HEK293 (cell line): ENCODE measurements around the gene LCTL.

ENCODE experiments used
- CTCF ChIA-PET: fragments of 350-600 bp; formaldehyde crosslinking; extraction: SDS; loops from one replicate; lab custom pipeline; 2021; ENCODE audit warnings: antibody characterized with exemption; lab: Yijun Ruan, JAX
- POLR2A ChIA-PET: fragments of 300-600 bp; formaldehyde crosslinking; extraction: SDS; loops from one replicate; lab custom pipeline; 2020; ENCODE audit warnings: antibody characterized with exemption, inconsistent platforms; lab: Yijun Ruan, JAX
- H3K27ac ChIP-seq: fragments of 200-500 bp; sonication (Bioruptor generic); 2 replicates; pipeline ENCODE4 v1.5.1; 2014; ENCODE audit warnings: low read depth, low read length, control low read depth, inconsistent platforms; ENCODE audit errors: extremely low read depth
- H3K36me3 ChIP-seq, 2 experiments: fragments of 200-500 bp in 1 of 2; sonication (Bioruptor generic) in 1 of 2; 1 replicate in 1 of 2; 2 replicates in 1 of 2; pipeline ENCODE4 v1.5.1; 2014 to 2017; ENCODE audit warnings: inconsistent platforms in 2 of 2, low read length in 2 of 2; ENCODE audit not compliant: control insufficient read depth in 2 of 2, insufficient read depth in 1 of 2
- H3K4me1 ChIP-seq: fragments of 200-500 bp; sonication (Bioruptor generic); 2 replicates; pipeline ENCODE4 v1.5.1; 2014; ENCODE audit warnings: mild to moderate bottlenecking, low read length, inconsistent platforms; ENCODE audit not compliant: control insufficient read depth, insufficient read depth
- H3K4me3 ChIP-seq: 2 replicates; pipeline ENCODE4 v1.5.1; 2011; ENCODE audit warnings: low read depth, mild to moderate bottlenecking, control low read depth, low read length, moderate library complexity
- H3K9me3 ChIP-seq: fragments of 200-500 bp; sonication (Bioruptor generic); 2 replicates; pipeline ENCODE4 v1.5.1; 2014; ENCODE audit warnings: low read depth, low read length, inconsistent platforms; ENCODE audit not compliant: control insufficient read depth, insufficient read depth
- BCL11A ChIP-seq: fragments of 450-650 bp; formaldehyde crosslinking; IDR thresholded peaks from 2 replicates; pipeline ENCODE4 v1.5.1; 2016; ENCODE audit warnings: low read depth, missing biosample characterization, missing genetic modification characterization
- EGR2 ChIP-seq: fragments of 450-650 bp; formaldehyde crosslinking; IDR thresholded peaks from 2 replicates; pipeline ENCODE4 v1.5.1; 2016; ENCODE audit warnings: low read depth, missing biosample characterization, missing genetic modification characterization
- FEZF1 ChIP-seq: fragments of 450-650 bp; formaldehyde crosslinking; IDR thresholded peaks from 2 replicates; pipeline ENCODE4 v1.5.1; 2016; ENCODE audit warnings: missing biosample characterization, missing genetic modification characterization
- GLIS1 ChIP-seq: fragments of 450-650 bp; formaldehyde crosslinking; IDR thresholded peaks from 2 replicates; pipeline ENCODE4 v1.5.1; 2016; ENCODE audit warnings: missing biosample characterization, missing genetic modification characterization
- HOXD13 ChIP-seq: sonication (generic); formaldehyde crosslinking; IDR thresholded peaks from 2 replicates; pipeline ENCODE4 v1.8.0; 2022; ENCODE audit warnings: missing genetic modification reagents, borderline replicate concordance
- MEIS1 ChIP-seq: sonication (generic); formaldehyde crosslinking; IDR thresholded peaks from 2 replicates; pipeline ENCODE4 v1.8.1; 2022; ENCODE audit warnings: missing genetic modification reagents, mild to moderate bottlenecking, borderline replicate concordance
- MZF1 ChIP-seq: fragments of 450-650 bp; formaldehyde crosslinking; IDR thresholded peaks from 2 replicates; pipeline ENCODE4 v1.5.1; 2017; ENCODE audit warnings: missing biosample characterization, missing genetic modification characterization, borderline replicate concordance
- OSR2 ChIP-seq: fragments of 450-650 bp; formaldehyde crosslinking; IDR thresholded peaks from 2 replicates; pipeline ENCODE4 v1.5.1; 2016; ENCODE audit warnings: missing biosample characterization, missing genetic modification characterization
- TRIM28 ChIP-seq: IDR thresholded peaks from 2 replicates; pipeline ENCODE4 v1.6.1; 2011; ENCODE audit warnings: low read length, control low read depth, borderline replicate concordance
- ZBTB26 ChIP-seq: fragments of 450-650 bp; formaldehyde crosslinking; optimal IDR thresholded peaks from 2 replicates; pipeline ENCODE3; 2016; ENCODE audit warnings: missing biosample characterization, mild to moderate bottlenecking, missing genetic modification characterization
- ZFP41 ChIP-seq: fragments of 450-650 bp; formaldehyde crosslinking; IDR thresholded peaks from 2 replicates; pipeline ENCODE4 v1.5.1; 2016; ENCODE audit warnings: missing biosample characterization, missing genetic modification characterization, borderline replicate concordance
- ZNF114 ChIP-seq: fragments of 450-650 bp; formaldehyde crosslinking; IDR thresholded peaks from 2 replicates; pipeline ENCODE4 v1.5.0; 2017; ENCODE audit warnings: missing biosample characterization, missing genetic modification characterization
- ZNF148 ChIP-seq: fragments of 450-650 bp; formaldehyde crosslinking; IDR thresholded peaks from 2 replicates; pipeline ENCODE4 v1.5.0; 2017; ENCODE audit warnings: missing biosample characterization, missing genetic modification characterization, borderline replicate concordance
- ZNF155 ChIP-seq: fragments of 450-650 bp; formaldehyde crosslinking; IDR thresholded peaks from 2 replicates; pipeline ENCODE4 v1.5.1; 2016; ENCODE audit warnings: missing biosample characterization, missing genetic modification characterization
- ZNF16 ChIP-seq: fragments of 450-650 bp; formaldehyde crosslinking; IDR thresholded peaks from 2 replicates; pipeline ENCODE4 v1.5.1; 2016; ENCODE audit warnings: low read depth, missing biosample characterization, missing genetic modification characterization
- ZNF175 ChIP-seq: fragments of 450-650 bp; formaldehyde crosslinking; IDR thresholded peaks from 2 replicates; pipeline ENCODE4 v1.5.1; 2016; ENCODE audit warnings: missing biosample characterization, missing genetic modification characterization
- ZNF184 ChIP-seq: fragments of 450-650 bp; IDR thresholded peaks from 2 replicates; pipeline ENCODE4 v1.5.1; 2018; ENCODE audit warnings: missing biosample characterization, mild to moderate bottlenecking, missing genetic modification characterization
- ZNF223 ChIP-seq: fragments of 450-650 bp; formaldehyde crosslinking; IDR thresholded peaks from 2 replicates; pipeline ENCODE4 v1.5.1; 2016; ENCODE audit warnings: missing biosample characterization, missing genetic modification characterization
- ZNF23 ChIP-seq: fragments of 450-650 bp; formaldehyde crosslinking; IDR thresholded peaks from 2 replicates; pipeline ENCODE4 v1.5.1; 2016; ENCODE audit warnings: missing biosample characterization, missing genetic modification characterization, borderline replicate concordance
- ZNF24 ChIP-seq: fragments of 450-650 bp; formaldehyde crosslinking; IDR thresholded peaks from 2 replicates; pipeline ENCODE4 v1.5.1; 2016; ENCODE audit warnings: missing biosample characterization, missing genetic modification characterization
- ZNF426 ChIP-seq: fragments of 450-650 bp; formaldehyde crosslinking; IDR thresholded peaks from 2 replicates; pipeline ENCODE4 v1.5.1; 2017; ENCODE audit warnings: missing biosample characterization, missing genetic modification characterization, mild to moderate bottlenecking, inconsistent platforms, moderate library complexity
- ZNF433 ChIP-seq: fragments of 450-650 bp; formaldehyde crosslinking; IDR thresholded peaks from 2 replicates; pipeline ENCODE4 v1.5.1; 2016; ENCODE audit warnings: missing biosample characterization, missing genetic modification characterization, low read depth
- ZNF580 ChIP-seq: fragments of 450-650 bp; formaldehyde crosslinking; IDR thresholded peaks from 2 replicates; pipeline ENCODE4 v1.5.1; 2016; ENCODE audit warnings: missing biosample characterization, missing genetic modification characterization
- ZNF768 ChIP-seq: fragments of 450-650 bp; formaldehyde crosslinking; IDR thresholded peaks from 2 replicates; pipeline ENCODE4 v1.5.1; 2018; ENCODE audit warnings: missing biosample characterization, mild to moderate bottlenecking, missing genetic modification characterization
- TF ChIP-seq, protein P1 (sequence below): fragments of 450-650 bp; formaldehyde crosslinking; IDR thresholded peaks from 2 replicates; pipeline ENCODE4 v1.5.1; 2016; ENCODE audit warnings: missing biosample characterization, missing genetic modification characterization
- TF ChIP-seq, protein P2 (sequence below): fragments of 450-650 bp; formaldehyde crosslinking; IDR thresholded peaks from 2 replicates; pipeline ENCODE4 v1.5.1; 2016; ENCODE audit warnings: missing biosample characterization, missing genetic modification characterization

LCTL gene

DNA sequence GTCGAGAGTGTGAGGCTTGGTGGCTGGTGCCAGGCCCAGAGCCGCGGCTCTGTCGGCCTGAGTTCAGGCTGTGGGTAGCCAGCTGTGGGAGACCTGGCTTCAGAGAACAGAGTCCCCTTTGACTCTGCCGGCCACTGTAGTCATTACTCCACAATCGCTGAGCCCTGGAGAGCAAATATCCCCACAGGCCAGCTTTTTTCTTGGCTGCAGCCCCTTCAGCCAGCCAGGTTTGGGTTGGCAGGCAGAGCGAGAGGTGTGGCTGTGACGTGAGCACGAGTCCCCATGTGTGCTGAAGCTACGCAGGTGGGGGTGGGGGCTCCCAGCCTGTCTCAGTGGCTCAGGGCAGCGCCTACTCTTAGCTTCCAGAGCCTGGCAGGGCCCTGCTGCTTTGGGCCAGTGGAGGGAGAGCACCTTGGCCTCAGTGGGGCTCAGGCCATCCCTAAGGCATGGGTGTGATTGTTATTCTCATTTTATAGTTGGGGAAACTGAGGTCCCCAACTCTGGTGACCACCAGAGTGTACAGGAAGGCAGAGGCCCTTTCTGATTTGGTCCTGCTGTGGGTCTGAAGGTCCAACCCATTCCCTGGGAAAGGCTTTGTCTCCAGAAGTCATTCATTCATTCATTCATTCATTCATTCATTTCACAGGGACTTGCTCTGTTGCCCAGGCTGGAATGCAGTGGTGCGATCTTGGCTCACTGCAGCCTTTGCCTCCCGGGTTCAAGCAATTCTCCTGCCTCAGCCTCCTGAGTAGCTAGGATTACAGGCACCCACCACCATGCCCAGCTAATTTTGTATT is 45.7 kb upstream of the LCTL start:
- no peak for TF ChIP-seq TRIM28
- TF ChIP-seq ZNF148 = no peak
- TF ChIP-seq, protein P1, sequence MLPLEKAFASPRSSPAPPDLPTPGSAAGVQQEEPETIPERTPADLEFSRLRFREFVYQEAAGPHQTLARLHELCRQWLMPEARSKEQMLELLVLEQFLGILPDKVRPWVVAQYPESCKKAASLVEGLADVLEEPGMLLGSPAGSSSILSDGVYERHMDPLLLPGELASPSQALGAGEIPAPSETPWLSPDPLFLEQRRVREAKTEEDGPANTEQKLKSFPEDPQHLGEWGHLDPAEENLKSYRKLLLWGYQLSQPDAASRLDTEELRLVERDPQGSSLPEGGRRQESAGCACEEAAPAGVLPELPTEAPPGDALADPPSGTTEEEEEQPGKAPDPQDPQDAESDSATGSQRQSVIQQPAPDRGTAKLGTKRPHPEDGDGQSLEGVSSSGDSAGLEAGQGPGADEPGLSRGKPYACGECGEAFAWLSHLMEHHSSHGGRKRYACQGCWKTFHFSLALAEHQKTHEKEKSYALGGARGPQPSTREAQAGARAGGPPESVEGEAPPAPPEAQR (tag by site-specific recombination) = no peak
- no peak for TF ChIP-seq ZFP41 (tag by site-specific recombination)
- no peak for TF ChIP-seq BCL11A
- peak; percentile 88 for TF ChIP-seq ZNF24 (tag by site-specific recombination)
- no peak for TF ChIP-seq OSR2 (tag by site-specific recombination)
- no peak for TF ChIP-seq ZNF155 (tag by site-specific recombination)
- TF ChIP-seq, all 188 proteins: peak for 1
- no peaks in the 10 kb centered on the region for H3K4me1 ChIP-seq
- H3K4me3 ChIP-seq = no peak overlapping the region
- no peaks in the 10 kb centered on the region for H3K36me3 ChIP-seq
- CTCF ChIA-PET = interaction anchor here (0.7 to 10.2 kb wide), 5 partner anchors 56 to 293 kb away, joined by 3 to 139 read pairs (median 3); no protein-coding TSS in a partner anchor
- no peaks in the 10 kb centered on the region for H3K9me3 ChIP-seq
- no peak overlapping the region for H3K27ac ChIP-seq
- POLR2A ChIA-PET = no interaction called here

DNA sequence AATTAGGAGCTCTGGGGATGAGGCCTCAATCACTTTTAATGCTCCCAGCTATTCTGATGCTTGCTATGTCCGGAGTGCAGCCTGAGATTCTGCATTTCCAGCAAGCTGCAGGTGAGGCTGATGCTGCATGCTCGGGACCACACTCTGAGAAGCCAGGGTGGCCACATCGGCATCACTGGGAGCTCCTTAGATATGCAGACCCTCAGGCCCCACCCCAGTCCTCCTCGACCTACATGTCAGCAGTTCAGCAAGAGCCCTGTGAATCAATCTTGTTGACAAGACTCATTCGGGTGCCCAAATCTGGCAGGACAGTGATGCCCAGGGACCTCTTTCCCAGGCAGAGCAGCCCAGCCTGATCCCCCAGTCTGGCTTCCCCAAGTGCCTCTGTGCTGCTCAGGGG is 44.1 kb upstream of the LCTL start:
- POLR2A ChIA-PET = no interaction called here
- H3K9me3 ChIP-seq = no peaks in the 10 kb centered on the region
- CTCF ChIA-PET = interaction anchor here (0.7 to 10.2 kb wide), 6 partner anchors 8 to 241 kb away, joined by 3 to 139 read pairs (median 4); no protein-coding TSS in a partner anchor
- no peak overlapping the region for H3K27ac ChIP-seq
- H3K36me3 ChIP-seq = no peaks in the 10 kb centered on the region
- TF ChIP-seq ZNF114 (no peak), EGR2 (tag by site-specific recombination) (no peak), MZF1 (tag by site-specific recombination) (no peak), ZNF16 (no peak), FEZF1 (tag by site-specific recombination) (no peak), ZNF433 (tag by site-specific recombination) (no peak), ZBTB26 (tag by site-specific recombination) (no peak), ZNF580 (no peak), HOXD13 (no peak), ZNF184 (tag by site-specific recombination) (no peak), MEIS1 (no peak), GLIS1 (tag by site-specific recombination) (no peak), ZNF223 (tag by site-specific recombination) (no peak), ZNF426 (no peak), ZNF768 (no peak), ZNF175 (tag by site-specific recombination) (no peak), ZNF23 (tag by site-specific recombination) (no peak)
- TF ChIP-seq, protein P2, sequence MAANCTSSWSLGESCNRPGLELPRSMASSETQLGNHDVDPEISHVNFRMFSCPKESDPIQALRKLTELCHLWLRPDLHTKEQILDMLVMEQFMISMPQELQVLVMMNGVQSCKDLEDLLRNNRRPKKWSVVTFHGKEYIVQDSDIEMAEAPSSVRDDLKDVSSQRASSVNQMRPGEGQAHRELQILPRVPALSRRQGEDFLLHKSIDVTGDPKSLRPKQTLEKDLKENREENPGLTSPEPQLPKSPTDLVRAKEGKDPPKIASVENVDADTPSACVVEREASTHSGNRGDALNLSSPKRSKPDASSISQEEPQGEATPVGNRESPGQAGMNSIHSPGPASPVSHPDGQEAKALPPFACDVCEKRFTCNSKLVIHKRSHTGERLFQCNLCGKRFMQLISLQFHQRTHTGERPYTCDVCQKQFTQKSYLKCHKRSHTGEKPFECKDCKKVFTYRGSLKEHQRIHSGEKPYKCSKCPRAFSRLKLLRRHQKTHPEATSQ = no peak
- H3K4me3 ChIP-seq = no peak overlapping the region
- H3K4me1 ChIP-seq = no peaks in the 10 kb centered on the region
